ENCODE data around the gene RIN3. TPM values are rescaled to one million over a fixed set of nuclear protein-coding genes. Genes with fewer than 3 reads are reported as not detected.

Gene RIN3
- total RNA-seq, 4 donors from 2014 or later: 13.5 to 22.2 (median 16.2) TPM

DNA sequence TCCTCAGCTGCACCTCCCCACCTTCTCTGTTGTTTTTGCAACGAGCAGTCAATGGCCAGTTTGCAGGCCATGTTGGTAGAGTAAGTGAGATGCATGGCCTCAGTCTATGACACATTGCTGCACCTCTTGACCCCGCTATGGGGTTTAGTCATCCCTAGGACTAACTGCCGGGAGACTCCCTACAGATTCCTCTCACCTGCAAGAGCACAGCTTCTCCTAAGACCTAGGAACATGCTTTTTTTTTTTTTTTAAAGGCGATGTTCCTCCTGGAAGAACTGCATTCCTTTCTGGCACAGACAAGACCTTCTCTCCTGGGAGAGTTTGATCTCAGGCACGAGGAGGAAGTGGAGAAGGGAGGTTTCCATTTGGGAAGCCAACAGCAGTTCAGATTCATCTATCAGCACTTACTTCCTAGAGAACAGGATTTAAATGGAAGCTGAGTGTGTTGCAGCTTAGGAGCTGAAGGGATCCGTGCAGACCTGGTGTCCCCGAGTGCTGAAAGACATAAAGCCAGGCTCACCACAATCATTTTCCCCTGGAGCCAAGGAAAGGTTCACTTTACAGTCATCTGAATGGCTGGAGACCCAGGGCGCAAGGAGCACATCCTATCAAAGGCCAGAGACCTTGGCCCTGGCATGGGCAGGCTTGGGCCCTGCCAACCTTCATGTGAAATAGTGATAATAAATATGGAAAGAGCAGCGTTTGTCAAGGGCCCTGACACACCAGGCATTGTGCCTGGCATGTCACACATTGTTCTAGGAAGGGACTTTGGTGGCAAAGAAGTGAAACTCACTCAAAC is 130.8 kb downstream of the RIN3 start:
- TF ChIP-seq EP300 (IDR thresholded peaks at IDR 0.05) (no peak), POLR2A (IDR thresholded peaks at IDR 0.05) (no peak), POLR2AphosphoS5 (IDR thresholded peaks at IDR 0.05) (no peak)
- TF ChIP-seq, protein P1, sequence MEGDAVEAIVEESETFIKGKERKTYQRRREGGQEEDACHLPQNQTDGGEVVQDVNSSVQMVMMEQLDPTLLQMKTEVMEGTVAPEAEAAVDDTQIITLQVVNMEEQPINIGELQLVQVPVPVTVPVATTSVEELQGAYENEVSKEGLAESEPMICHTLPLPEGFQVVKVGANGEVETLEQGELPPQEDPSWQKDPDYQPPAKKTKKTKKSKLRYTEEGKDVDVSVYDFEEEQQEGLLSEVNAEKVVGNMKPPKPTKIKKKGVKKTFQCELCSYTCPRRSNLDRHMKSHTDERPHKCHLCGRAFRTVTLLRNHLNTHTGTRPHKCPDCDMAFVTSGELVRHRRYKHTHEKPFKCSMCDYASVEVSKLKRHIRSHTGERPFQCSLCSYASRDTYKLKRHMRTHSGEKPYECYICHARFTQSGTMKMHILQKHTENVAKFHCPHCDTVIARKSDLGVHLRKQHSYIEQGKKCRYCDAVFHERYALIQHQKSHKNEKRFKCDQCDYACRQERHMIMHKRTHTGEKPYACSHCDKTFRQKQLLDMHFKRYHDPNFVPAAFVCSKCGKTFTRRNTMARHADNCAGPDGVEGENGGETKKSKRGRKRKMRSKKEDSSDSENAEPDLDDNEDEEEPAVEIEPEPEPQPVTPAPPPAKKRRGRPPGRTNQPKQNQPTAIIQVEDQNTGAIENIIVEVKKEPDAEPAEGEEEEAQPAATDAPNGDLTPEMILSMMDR (IDR thresholded peaks at IDR 0.05): no peak
- peaks cover 0 to 51% (median 18%) of the 10 kb centered on the region in 3 donors for H3K4me1 ChIP-seq
- 45 to 66% methylated on average over 4 to 5 of the region's 9 CpGs for WGBS, 2 donors (ENCODE audit: low coverage in 1 of 2)
- H3K4me3 ChIP-seq: no peak overlapping the region
- peaks cover 0 to 32% of the 10 kb centered on the region in 2 donors for H3K36me3 ChIP-seq
- peak overlapping the region in 3 of 4 donors; percentile 16 to 94 (median 87) for H3K27ac ChIP-seq
- ATAC-seq: no peak
- H3K27me3 ChIP-seq: no peaks in the 10 kb centered on the region
- peaks cover 0 to 10% (median 0%) of the 10 kb centered on the region in 3 donors for H3K9me3 ChIP-seq

DNA sequence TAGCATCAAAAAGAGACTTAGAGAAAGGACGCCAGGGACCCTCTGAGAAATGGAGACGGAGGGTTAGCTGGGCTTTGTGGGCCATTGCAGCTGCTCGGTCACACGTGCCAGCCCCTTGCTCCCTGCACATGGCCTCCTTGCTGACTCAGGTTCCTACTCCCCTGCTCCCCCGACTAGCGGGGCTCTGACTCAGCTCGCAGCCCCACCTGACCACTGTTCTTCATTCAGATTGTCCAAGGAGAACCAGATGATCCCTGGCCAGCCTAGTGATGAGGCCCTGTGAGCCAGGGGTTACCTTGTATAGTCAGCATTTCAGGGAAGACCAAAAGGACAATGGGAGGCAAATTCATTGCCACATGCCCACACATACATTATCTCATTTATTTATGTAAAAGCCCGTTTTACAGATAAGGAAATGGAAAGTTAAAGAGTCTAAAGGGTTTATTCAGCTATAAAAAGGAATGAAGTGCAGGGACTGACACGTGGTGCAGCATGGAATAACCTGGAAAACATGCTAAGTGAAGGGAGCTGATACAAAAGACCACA is 131.5 kb downstream of the RIN3 start:
- 90 to 93% methylated on average over 2 to 9 of the region's 9 CpGs for WGBS, 2 donors (ENCODE audit: low coverage in 1 of 2)
- ATAC-seq: no peak
- Histone ChIP-seq H3K9me3 (peaks cover 0 to 10% (median 0%) of the 10 kb centered on the region in 3 donors), H3K27me3 (no peaks in the 10 kb centered on the region), H3K4me3 (no peak overlapping the region), H3K27ac (peak overlapping the region in 2 of 4 donors; percentile 87 to 94), H3K36me3 (peaks cover 0 to 32% of the 10 kb centered on the region in 2 donors), H3K4me1 (peaks cover 0 to 55% (median 18%) of the 10 kb centered on the region in 3 donors)
- TF ChIP-seq POLR2AphosphoS5 (IDR thresholded peaks at IDR 0.05) (no peak), EP300 (IDR thresholded peaks at IDR 0.05) (no peak), POLR2A (IDR thresholded peaks at IDR 0.05) (no peak)
- TF ChIP-seq, protein P1 (IDR thresholded peaks at IDR 0.05): no peak

DNA sequence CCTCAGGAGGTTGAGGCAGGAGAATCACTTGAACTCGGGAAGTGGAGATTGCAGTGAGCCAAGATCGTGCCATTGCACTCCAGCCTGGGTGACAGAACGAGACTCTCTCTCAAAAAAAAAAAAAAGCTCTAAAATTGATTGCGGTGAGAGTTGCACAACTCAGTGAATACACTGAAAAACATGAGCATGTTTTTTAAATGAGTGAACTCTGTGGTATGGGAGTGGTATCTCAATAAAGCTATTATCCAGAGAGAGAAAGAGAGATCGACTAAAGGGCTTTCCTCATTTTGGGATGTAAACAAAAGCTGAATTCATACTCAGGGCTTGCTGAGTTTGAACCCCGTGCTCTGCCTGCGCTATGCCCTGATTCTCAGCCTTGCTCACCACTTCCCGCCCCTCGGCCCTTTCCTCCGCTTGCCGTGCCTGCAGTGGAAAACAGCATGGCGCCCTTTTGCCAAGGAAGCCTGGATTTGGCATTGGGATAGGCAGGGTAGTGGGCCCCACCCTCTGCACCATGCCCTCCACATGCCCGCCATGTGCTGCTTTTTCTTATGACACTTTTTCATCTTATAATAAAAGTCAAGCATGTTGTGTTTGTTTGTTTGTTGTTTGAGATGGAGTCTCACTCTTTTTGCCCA is 132.4 kb downstream of the RIN3 start:
- 83 to 84% methylated on average over 11 to 13 of the region's 13 CpGs for WGBS, 2 donors (ENCODE audit: low coverage in 1 of 2)
- TF ChIP-seq EP300 (IDR thresholded peaks at IDR 0.05) (no peak), POLR2A (IDR thresholded peaks at IDR 0.05) (no peak), POLR2AphosphoS5 (IDR thresholded peaks at IDR 0.05) (no peak)
- TF ChIP-seq, protein P1 (IDR thresholded peaks at IDR 0.05): no peak
- ATAC-seq: no peak
- H3K27me3 ChIP-seq: no peaks in the 10 kb centered on the region
- peaks cover 0 to 39% of the 10 kb centered on the region in 2 donors for H3K36me3 ChIP-seq
- H3K4me1 ChIP-seq: peaks cover 0 to 64% (median 18%) of the 10 kb centered on the region in 3 donors
- peaks cover 0 to 10% (median 0%) of the 10 kb centered on the region in 3 donors for H3K9me3 ChIP-seq
- H3K27ac ChIP-seq: peak overlapping the region; percentile 53 to 95 (median 90)
- no peak overlapping the region for H3K4me3 ChIP-seq

DNA sequence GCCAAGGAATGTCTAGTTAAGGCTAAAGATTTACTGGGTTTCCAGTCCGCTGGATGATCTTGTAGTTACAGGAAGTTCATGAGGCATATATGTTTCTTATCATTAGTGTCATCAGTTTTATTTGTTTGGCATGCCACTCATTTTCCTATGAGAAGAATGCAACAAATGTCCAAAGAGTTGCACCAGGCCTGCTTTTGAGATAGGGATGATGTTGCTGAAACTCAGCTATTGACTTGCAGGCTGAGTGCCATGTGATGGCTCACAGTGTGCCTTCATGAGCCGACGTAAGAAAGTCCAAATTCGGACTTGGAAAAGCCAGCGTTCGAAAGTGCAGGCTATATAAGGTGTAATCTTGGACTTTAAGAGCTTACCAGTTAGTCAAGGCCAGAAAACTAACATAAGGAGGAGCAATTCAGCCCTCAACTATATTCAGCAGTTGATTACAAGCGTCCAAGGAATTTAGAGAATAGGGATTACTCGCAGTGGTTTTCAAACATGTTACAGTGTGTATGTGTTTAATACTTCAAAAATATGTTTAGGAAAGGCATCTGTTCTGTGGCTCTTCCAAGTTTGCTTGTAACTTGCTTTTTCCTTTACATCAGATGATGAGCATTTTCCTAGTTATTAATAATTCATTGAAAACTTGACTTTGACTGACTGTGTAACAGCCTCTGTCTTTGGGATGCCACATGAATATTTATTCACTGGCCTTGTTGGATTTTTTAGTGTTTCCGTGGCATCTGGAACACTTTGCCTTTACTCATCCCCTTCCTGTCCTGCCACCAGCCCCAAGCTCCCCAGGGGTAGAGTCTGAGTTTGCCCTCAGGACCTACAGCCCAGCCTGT is 133.6 kb downstream of the RIN3 start:
- Histone ChIP-seq H3K4me1 (peaks cover 0 to 66% (median 18%) of the 10 kb centered on the region in 3 donors), H3K4me3 (no peak overlapping the region), H3K27ac (peak overlapping the region; percentile 86 to 95 (median 90)), H3K9me3 (peaks cover 0 to 10% (median 0%) of the 10 kb centered on the region in 3 donors), H3K27me3 (no peaks in the 10 kb centered on the region), H3K36me3 (peaks cover 0 to 37% of the 10 kb centered on the region in 2 donors)
- 31 to 41% methylated on average over 8 to 9 of the region's 9 CpGs for whole genome bisulfite sequencing, 2 donors (ENCODE audit: low coverage in 1 of 2)
- no peak for TF ChIP-seq EP300 (IDR thresholded peaks at IDR 0.05)
- TF ChIP-seq, protein P1 (IDR thresholded peaks at IDR 0.05): no peak
- peak; percentile 84 for TF ChIP-seq POLR2AphosphoS5 (IDR thresholded peaks at IDR 0.05)
- no peak for TF ChIP-seq POLR2A (IDR thresholded peaks at IDR 0.05)
- ATAC-seq: peak; percentile 70

Data from gastroesophageal sphincter (tissue), 4 donors.